Naive thymus-derived CD4-positive, alpha-beta T cell (primary cell): Measurements from ENCODE around the gene GRB7. TPM values are rescaled to one million over a fixed set of nuclear protein-coding genes. Genes with fewer than 3 reads are reported as not detected.
"Not testable (repeated sequence)": the region's sequence is repeated elsewhere in the genome, so short reads cannot be mapped to it uniquely, and the experiment has no call there.

Experiments used
- ATAC-seq: fragments of 150-1000 bp; cut with Tn5 transposase; 2 replicates; pipeline ENCODE4 v1.10.0; 2021; ENCODE audit warnings: mild to moderate bottlenecking, moderate library complexity
- CTCF ChIA-PET: fragments of 350-600 bp; sonication (Branson Sonifier 250); formaldehyde crosslinking; loops from one replicate; lab custom pipeline; 2021; ENCODE audit warnings: antibody characterized with exemption; lab: Charles Lee
- POLR2A ChIA-PET: fragments of 350-600 bp; sonication (Branson Sonifier 250); formaldehyde crosslinking; loops from one replicate; lab custom pipeline; 2021; ENCODE audit warnings: antibody characterized with exemption, inconsistent platforms; lab: Charles Lee
- DNase-seq, 9 donors: peaks; one replicate each; pipeline versions ENCODE4 v3.0.0 to v3.0.0-alpha.2; 2020 to 2022; ENCODE audit warnings: mixed read lengths in 1 of 9
- H3K27ac ChIP-seq: one replicate; pipeline ENCODE4 v1.7.0; 2013; ENCODE audit warnings: mild to moderate bottlenecking, low read depth, low read length, moderate library complexity
- H3K27me3 ChIP-seq, 2 donors: one replicate each; pipeline ENCODE4 v1.7.0; 2013; ENCODE audit warnings: low read length in 2 of 2, mild to moderate bottlenecking in 2 of 2, moderate library complexity in 2 of 2; ENCODE audit not compliant: control insufficient read depth in 2 of 2, insufficient read depth in 2 of 2
- H3K36me3 ChIP-seq, 3 experiments: 1 replicate in 2 of 3; 2 replicates in 1 of 3; pipeline ENCODE4 v1.7.0; 2013; ENCODE audit warnings: low read length in 3 of 3, mild to moderate bottlenecking in 3 of 3, moderate library complexity in 1 of 3; ENCODE audit not compliant: insufficient read depth in 3 of 3, control insufficient read depth in 2 of 3
- H3K4me1 ChIP-seq, 2 donors: one replicate each; pipeline ENCODE4 v1.7.0; 2013; ENCODE audit warnings: low read length in 2 of 2, mild to moderate bottlenecking in 2 of 2, moderate library complexity in 1 of 2; ENCODE audit not compliant: control insufficient read depth in 2 of 2, insufficient read depth in 2 of 2
- H3K4me3 ChIP-seq: 2 replicates; pipeline ENCODE4 v1.7.0; 2013; ENCODE audit warnings: mild to moderate bottlenecking, low read length
- H3K9me3 ChIP-seq, 3 experiments: 1 replicate in 2 of 3; 2 replicates in 1 of 3; pipeline ENCODE4 v1.7.0; 2013; ENCODE audit warnings: low read length in 3 of 3; ENCODE audit not compliant: control insufficient read depth in 2 of 3
- H3K27ac Mint-ChIP-seq, 9 donors: one replicate each; pipeline ENCODE4 v1.8.0; 2020 to 2022; ENCODE audit warnings: mixed read lengths in 9 of 9, mild to moderate bottlenecking in 8 of 9, moderate library complexity in 5 of 9, inconsistent platforms in 2 of 9
- H3K27me3 Mint-ChIP-seq, 5 donors: one replicate each; pipeline ENCODE4 v1.8.0; 2021 to 2022; ENCODE audit warnings: mixed read lengths in 5 of 5, mild to moderate bottlenecking in 1 of 5
- H3K36me3 Mint-ChIP-seq, 5 donors: one replicate each; pipeline ENCODE4 v1.8.0; 2020 to 2022; ENCODE audit warnings: mixed read lengths in 5 of 5, mild to moderate bottlenecking in 3 of 5, inconsistent platforms in 1 of 5
- H3K4me1 Mint-ChIP-seq, 7 donors: one replicate each; pipeline ENCODE4 v1.8.0; 2020 to 2022; ENCODE audit warnings: mixed read lengths in 7 of 7, mild to moderate bottlenecking in 3 of 7, inconsistent platforms in 1 of 7
- H3K4me3 Mint-ChIP-seq, 10 donors: one replicate each; pipeline ENCODE4 v1.8.0; 2020 to 2022; ENCODE audit warnings: mild to moderate bottlenecking in 10 of 10, mixed read lengths in 10 of 10, moderate library complexity in 6 of 10, inconsistent platforms in 2 of 10
- H3K9me3 Mint-ChIP-seq, 11 donors: one replicate each; pipeline ENCODE4 v1.8.0; 2020 to 2022; ENCODE audit warnings: mixed read lengths in 11 of 11, mild to moderate bottlenecking in 4 of 11, inconsistent platforms in 1 of 11, moderate library complexity in 1 of 11
- intact Hi-C, 2 donors: fragments of 100-400 bp; cut with micrococcal nuclease; formaldehyde crosslinking; loops; one replicate each; pipeline ENCODE4 v1.15.1; 2023
- polyA plus RNA-seq, 2 donors: library from polyadenylated mRNA; unstranded; fragments of 300-500 nt; fragmentation: Illumina TruSeq; gene quantifications; one replicate each; pipeline ENCODE4 v1.2.3, GENCODE V29; 2021
- total RNA-seq, 6 experiments: library from RNA in 5 of 6; stranded (reverse) in 5 of 6; gene quantifications; 1 replicate in 5 of 6; 2 replicates in 1 of 6; pipeline ENCODE4 v1.2.3 and lab custom pipeline; 2021 to 2026

GRB7 gene
- total and polyA plus RNA-seq, 7 experiments from 2014 or later, result 0.99 TPM; not detected in 6

- DNase-seq, result no peak
- Mint-ChIP-seq H3K4me1 (peaks cover 15 to 41% (median 22%) of the 10 kb centered on the region in 7 donors), H3K9me3 (peaks cover 0 to 2% (median 0%) of the 10 kb centered on the region in 11 donors), H3K27me3 (peaks cover 4 to 15% (median 5%) of the 10 kb centered on the region in 5 donors), H3K36me3 (no peaks in the 10 kb centered on the region), H3K27ac (peak overlapping the region in 3 of 9 donors; percentile 42 to 73 (median 72)), H3K4me3 (peak overlapping the region in 3 of 10 donors; percentile 49 to 74 (median 54))
- Histone ChIP-seq H3K4me1 (peaks cover 7 to 16% of the 10 kb centered on the region in 2 donors), H3K27ac (no peak overlapping the region), H3K36me3 (no peaks in the 10 kb centered on the region), H3K9me3 (no peaks in the 10 kb centered on the region), H3K4me3 (no peak overlapping the region), H3K27me3 (no peaks in the 10 kb centered on the region)
- POLR2A ChIA-PET, result interaction anchor here (1.0 to 1.9 kb wide), 3 partner anchors 10 to 24 kb away, joined by 4 to 9 read pairs (median 7); partner anchors contain the start of genes MIEN1 and PGAP3
- intact Hi-C loops, result no loop called here
- CTCF ChIA-PET, result interaction anchor here (0.6 to 1.3 kb wide), 4 partner anchors 40 to 116 kb away, joined by 3 read pairs; no protein-coding TSS in a partner anchor
- no peak for ATAC-seq
Observed at GRCh38 chr17:39706383-39706782, 31.4 kb upstream of the GRB7 start.

- no peaks in the 10 kb centered on the region for H3K36me3 ChIP-seq
- Mint-ChIP-seq H3K27ac (peak overlapping the region in 7 of 9 donors; percentile 26 to 74 (median 42)), H3K4me1 (peaks cover 15 to 41% (median 22%) of the 10 kb centered on the region in 7 donors), H3K27me3 (peaks cover 0 to 11% (median 0%) of the 10 kb centered on the region in 5 donors), H3K4me3 (peak overlapping the region; percentile 22 to 74 (median 55)), H3K9me3 (peaks cover 0 to 2% (median 0%) of the 10 kb centered on the region in 11 donors), H3K36me3 (no peaks in the 10 kb centered on the region)
- ChIA-PET POLR2A (interaction anchor here (1.0 to 1.9 kb wide), 4 partner anchors 11 to 36 kb away, joined by 3 to 9 read pairs (median 6); partner anchors contain the start of genes MIEN1 and PGAP3), CTCF (interaction anchor here (0.9 to 1.3 kb wide), 2 partner anchors 41 to 85 kb away, joined by 3 read pairs; no protein-coding TSS in a partner anchor)
- H3K4me1 ChIP-seq, result peaks cover 7 to 16% of the 10 kb centered on the region in 2 donors
- H3K27me3 ChIP-seq, result no peaks in the 10 kb centered on the region
- H3K9me3 ChIP-seq, result no peaks in the 10 kb centered on the region
- no peak overlapping the region for H3K4me3 ChIP-seq
- ATAC-seq (peak; percentile 54), DNase-seq (peak in 6 of 9 donors; percentile 11 to 39 (median 24))
- intact Hi-C loops, result no loop called here
- no peak overlapping the region for H3K27ac ChIP-seq
Observed at GRCh38 chr17:39706921-39707337, 30.8 kb upstream of the GRB7 start.

GRCh38 chr17:39709319-39709997 is 28.3 kb upstream of the GRB7 start:
- DNase-seq (no peak), ATAC-seq (peak; percentile 49)
- no peaks in the 10 kb centered on the region for H3K27me3 Mint-ChIP-seq
- ChIA-PET POLR2A (interaction anchor here (0.7 to 1.0 kb wide), 2 partner anchors 20 to 261 kb away, joined by 3 read pairs; no protein-coding TSS in a partner anchor), CTCF (no interaction called here)
- Histone ChIP-seq H3K4me1 (peaks cover 7 to 16% of the 10 kb centered on the region in 2 donors), H3K27me3 (no peaks in the 10 kb centered on the region), H3K4me3 (no peak overlapping the region), H3K9me3 (no peaks in the 10 kb centered on the region), H3K36me3 (no peaks in the 10 kb centered on the region), H3K27ac (no peak overlapping the region)
- intact Hi-C loops, result no loop called here
- H3K36me3 Mint-ChIP-seq, result peaks cover 0 to 4% (median 0%) of the 10 kb centered on the region in 5 donors
- H3K4me1 Mint-ChIP-seq, result peaks cover 11 to 36% (median 22%) of the 10 kb centered on the region in 7 donors
- peak overlapping the region in 4 of 9 donors; percentile 41 to 87 (median 50) for H3K27ac Mint-ChIP-seq
- peak overlapping the region in 3 of 10 donors; percentile 14 to 75 (median 49) for H3K4me3 Mint-ChIP-seq
- peaks cover 0 to 2% (median 0%) of the 10 kb centered on the region in 11 donors for H3K9me3 Mint-ChIP-seq

GRCh38 chr17:39709998-39710964 is 27.5 kb upstream of the GRB7 start:
- Mint-ChIP-seq H3K9me3 (peaks cover 0 to 2% (median 0%) of the 10 kb centered on the region in 11 donors), H3K27ac (no peak overlapping the region), H3K4me3 (peak overlapping the region in 1 of 10 donors; percentile 21), H3K27me3 (no peaks in the 10 kb centered on the region), H3K36me3 (peaks cover 0 to 4% (median 0%) of the 10 kb centered on the region in 5 donors), H3K4me1 (peaks cover 11 to 36% (median 20%) of the 10 kb centered on the region in 7 donors)
- H3K27me3 ChIP-seq, result no peaks in the 10 kb centered on the region
- DNase-seq (no peak), ATAC-seq (no peak)
- ChIA-PET CTCF (interaction anchor here (0.6 to 0.7 kb wide), 2 partner anchors 56 to 205 kb away, joined by 3 read pairs; no protein-coding TSS in a partner anchor), POLR2A (interaction anchor here (1.1 kb wide), 1 partner anchor 15 kb away, joined by 3 read pairs; no protein-coding TSS in a partner anchor)
- no peaks in the 10 kb centered on the region for H3K9me3 ChIP-seq
- intact Hi-C loops, result no loop called here
- H3K4me1 ChIP-seq, result peaks cover 7 to 16% of the 10 kb centered on the region in 2 donors
- H3K27ac ChIP-seq, result no peak overlapping the region
- H3K4me3 ChIP-seq, result no peak overlapping the region
- H3K36me3 ChIP-seq, result no peaks in the 10 kb centered on the region

GRCh38 chr17:39711071-39711470 is 26.7 kb upstream of the GRB7 start:
- DNase-seq, H3K36me3 Mint-ChIP-seq, H3K4me3 ChIP-seq, H3K27ac ChIP-seq, H3K27me3 Mint-ChIP-seq, intact Hi-C loops, H3K27ac Mint-ChIP-seq, H3K9me3 Mint-ChIP-seq, ATAC-seq, H3K27me3 ChIP-seq, H3K9me3 ChIP-seq, H3K4me3 Mint-ChIP-seq, H3K36me3 ChIP-seq: not testable (repeated sequence)
- ChIA-PET CTCF (interaction anchor here (0.6 to 0.7 kb wide), 2 partner anchors 57 to 204 kb away, joined by 3 read pairs; no protein-coding TSS in a partner anchor), POLR2A (interaction anchor here (1.1 kb wide), 1 partner anchor 14 kb away, joined by 3 read pairs; no protein-coding TSS in a partner anchor)
- peaks cover 7 to 16% of the 10 kb centered on the region in 2 donors for H3K4me1 ChIP-seq
- H3K4me1 Mint-ChIP-seq, result peaks cover 11 to 33% (median 20%) of the 10 kb centered on the region in 7 donors

- Mint-ChIP-seq H3K27me3 (no peaks in the 10 kb centered on the region), H3K4me1 (peaks cover 8 to 25% (median 17%) of the 10 kb centered on the region in 7 donors), H3K9me3 (peaks cover 0 to 2% (median 0%) of the 10 kb centered on the region in 11 donors), H3K36me3 (peaks cover 0 to 4% (median 0%) of the 10 kb centered on the region in 5 donors), H3K27ac (no peak overlapping the region), H3K4me3 (no peak overlapping the region)
- ChIA-PET POLR2A (no interaction called here), CTCF (interaction anchor here (0.7 kb wide), 1 partner anchor 160 kb away, joined by 3 read pairs; no protein-coding TSS in a partner anchor)
- intact Hi-C loops, result no loop called here
- Histone ChIP-seq H3K36me3 (no peaks in the 10 kb centered on the region), H3K27ac (no peak overlapping the region), H3K27me3 (no peaks in the 10 kb centered on the region), H3K4me3 (no peak overlapping the region), H3K9me3 (no peaks in the 10 kb centered on the region), H3K4me1 (peaks cover 6 to 9% of the 10 kb centered on the region in 2 donors)
- no peak for ATAC-seq
- DNase-seq, result no peak
Observed at GRCh38 chr17:39711851-39712250, 25.9 kb upstream of the GRB7 start.
